MM.1S (cell line): ENCODE measurements around the gene FOXD1.

Source experiments
- DNase-seq: peaks from one replicate; pipeline ENCODE4 v3.0.0-alpha.2; 2015
- H2AFZ ChIP-seq: fragments of 300-600 bp; sonication (generic); 2 replicates; pipeline ENCODE4 v1.6.0; 2016; ENCODE audit warnings: antibody characterized with exemption, low read length
- H3F3A ChIP-seq: fragments of 300-600 bp; sonication (generic); 2 replicates; pipeline ENCODE4 v1.6.1; 2016; ENCODE audit warnings: mild to moderate bottlenecking, antibody characterized with exemption, low read length, moderate library complexity, mixed read lengths; ENCODE audit not compliant: insufficient read depth
- H3K27ac ChIP-seq: fragments of 300-600 bp; sonication (generic); 2 replicates; pipeline ENCODE4 v1.5.1; 2016; ENCODE audit warnings: mild to moderate bottlenecking, low read length
- H3K27me3 ChIP-seq: fragments of 300-600 bp; sonication (generic); replicated peaks from 2 replicates; pipeline ENCODE4 v1.6.0; 2016; ENCODE audit warnings: low read length; ENCODE audit not compliant: insufficient read depth
- H3K36me3 ChIP-seq: fragments of 300-600 bp; sonication (generic); replicated peaks from 2 replicates; pipeline ENCODE4 v1.6.1; 2016; ENCODE audit warnings: mild to moderate bottlenecking, low read length, mixed read lengths; ENCODE audit not compliant: insufficient read depth
- H3K4me1 ChIP-seq: fragments of 300-600 bp; sonication (generic); 2 replicates; pipeline ENCODE4 v1.6.1; 2016; ENCODE audit warnings: low read length, mixed read lengths
- H3K4me2 ChIP-seq: fragments of 300-600 bp; sonication (generic); 2 replicates; pipeline ENCODE4 v1.6.0; 2016; ENCODE audit warnings: low read depth, low read length
- H3K4me3 ChIP-seq: fragments of 300-600 bp; sonication (generic); 2 replicates; pipeline ENCODE4 v1.5.1; 2016; ENCODE audit warnings: low read length, mixed read lengths
- H3K79me2 ChIP-seq: fragments of 300-600 bp; sonication (generic); 2 replicates; pipeline ENCODE4 v1.6.1; 2016; ENCODE audit warnings: mixed run types, low read length, mixed read lengths
- H3K9ac ChIP-seq: fragments of 300-600 bp; sonication (generic); 2 replicates; pipeline ENCODE4 v1.6.1; 2016; ENCODE audit warnings: low read length, mixed read lengths
- H3K9me2 ChIP-seq: fragments of 300-600 bp; sonication (generic); replicated peaks from 2 replicates; pipeline ENCODE4 v1.6.1; 2016; ENCODE audit warnings: mild to moderate bottlenecking, low read length, mixed read lengths; ENCODE audit not compliant: insufficient read depth
- H3K9me3 ChIP-seq: fragments of 300-600 bp; sonication (generic); replicated peaks from 2 replicates; pipeline ENCODE4 v1.6.1; 2016; ENCODE audit warnings: mild to moderate bottlenecking, low read length, mixed read lengths; ENCODE audit not compliant: insufficient read depth
- H4K20me1 ChIP-seq: fragments of 300-600 bp; sonication (generic); 2 replicates; pipeline ENCODE4 v1.6.1; 2016; ENCODE audit warnings: mild to moderate bottlenecking, low read length, moderate library complexity, mixed read lengths; ENCODE audit not compliant: insufficient read depth
- CTCF ChIP-seq: fragments of 300-600 bp; sonication (generic); IDR thresholded peaks from 2 replicates; pipeline ENCODE4 v1.5.1; 2016; ENCODE audit warnings: antibody characterized with exemption, low read length, mixed read lengths
- EZH2 ChIP-seq: fragments of 300-600 bp; sonication (generic); optimal IDR thresholded peaks from 2 replicates; pipeline ENCODE3; 2017; ENCODE audit warnings: low read depth, mild to moderate bottlenecking, antibody characterized with exemption, low read length, mixed read lengths
- EZH2phosphoT487 ChIP-seq: fragments of 300-600 bp; sonication (generic); IDR thresholded peaks from 2 replicates; pipeline ENCODE4 v1.6.1; 2018; ENCODE audit warnings: antibody characterized with exemption, low read length

Gene FOXD1

GRCh38 chr5:73426034-73426433 is 22.5 kb downstream of the FOXD1 start:
- no peak overlapping the region for H3K4me3 ChIP-seq
- no peaks in the 10 kb centered on the region for H3K27me3 ChIP-seq
- DNase-seq, result no peak
- no peaks in the 10 kb centered on the region for H3K9me2 ChIP-seq
- no peak for TF ChIP-seq EZH2phosphoT487
- no peak for TF ChIP-seq EZH2
- TF ChIP-seq CTCF, result no peak
- no peaks in the 10 kb centered on the region for H3K36me3 ChIP-seq
- H3K79me2 ChIP-seq, result no peaks in the 10 kb centered on the region
- H3K9ac ChIP-seq, result no peak overlapping the region
- H3K4me1 ChIP-seq, result no peaks in the 10 kb centered on the region
- no peak overlapping the region for H2AFZ ChIP-seq
- no peaks in the 10 kb centered on the region for H4K20me1 ChIP-seq
- no peak overlapping the region for H3K27ac ChIP-seq
- no peak overlapping the region for H3K4me2 ChIP-seq
- H3K9me3 ChIP-seq, result no peaks in the 10 kb centered on the region
- no peaks in the 10 kb centered on the region for H3F3A ChIP-seq

- no peaks in the 10 kb centered on the region for H3K27me3 ChIP-seq
- no peak overlapping the region for H3K4me2 ChIP-seq
- no peaks in the 10 kb centered on the region for H3K79me2 ChIP-seq
- no peaks in the 10 kb centered on the region for H3K36me3 ChIP-seq
- no peak overlapping the region for H3K9ac ChIP-seq
- H3K9me3 ChIP-seq, result no peaks in the 10 kb centered on the region
- H4K20me1 ChIP-seq, result no peaks in the 10 kb centered on the region
- H2AFZ ChIP-seq, result no peak overlapping the region
- DNase-seq, result no peak
- TF ChIP-seq EZH2 (no peak), CTCF (no peak), EZH2phosphoT487 (no peak)
- H3K27ac ChIP-seq, result no peak overlapping the region
- no peaks in the 10 kb centered on the region for H3K9me2 ChIP-seq
- H3F3A ChIP-seq, result no peaks in the 10 kb centered on the region
- H3K4me1 ChIP-seq, result no peaks in the 10 kb centered on the region
- no peak overlapping the region for H3K4me3 ChIP-seq
Observed at GRCh38 chr5:73424556-73424977, 24.0 kb downstream of the FOXD1 start.

- Histone ChIP-seq H3K9me3 (no peaks in the 10 kb centered on the region), H3K4me2 (no peak overlapping the region), H3F3A (no peaks in the 10 kb centered on the region), H3K4me1 (no peaks in the 10 kb centered on the region), H3K27me3 (no peaks in the 10 kb centered on the region), H3K79me2 (no peaks in the 10 kb centered on the region), H2AFZ (no peak overlapping the region), H3K27ac (no peak overlapping the region), H4K20me1 (no peaks in the 10 kb centered on the region), H3K9ac (no peak overlapping the region), H3K4me3 (no peak overlapping the region), H3K9me2 (no peaks in the 10 kb centered on the region), H3K36me3 (no peaks in the 10 kb centered on the region)
- no peak for TF ChIP-seq EZH2
- TF ChIP-seq CTCF, result no peak
- TF ChIP-seq EZH2phosphoT487, result no peak
- DNase-seq, result no peak
Observed at GRCh38 chr5:73422164-73422563, 26.4 kb downstream of the FOXD1 start.
